ENCODE data around the gene C11orf21. TPM values are rescaled to one million over a fixed set of nuclear protein-coding genes. Genes with fewer than 3 reads are reported as not detected.

C11orf21 gene
- total RNA-seq, 1 donor from 2014 or later, result not detected

GRCh38 chr11:2302896-2303626, 1.3 kb upstream of the C11orf21 start:
- H3K9me3 ChIP-seq (ENCODE audit: insufficient read depth, low read depth, low read length), result no peaks in the 10 kb centered on the region
- no peaks in the 10 kb centered on the region for H3K79me2 ChIP-seq (ENCODE audit: insufficient read depth, low read length)
- peaks cover 11% of the 10 kb centered on the region for H3K4me1 ChIP-seq (ENCODE audit: insufficient read depth, low read length)
- no peak for FAIRE-seq
- no peak overlapping the region for H3K4me3 ChIP-seq (ENCODE audit: insufficient read depth, low read depth, low read length)
- Mint-ChIP-seq H3K27me3 (ENCODE audit: low read depth, unreplicated experiment) (peaks cover 3% of the 10 kb centered on the region), H3K4me1 (ENCODE audit: low read depth, unreplicated experiment) (peaks cover 9% of the 10 kb centered on the region), H3K4me3 (ENCODE audit: unreplicated experiment) (no peak overlapping the region), H3K27ac (ENCODE audit: unreplicated experiment) (no peak overlapping the region), H3K36me3 (ENCODE audit: low read depth, unreplicated experiment) (no peaks in the 10 kb centered on the region), H3K9me3 (ENCODE audit: unreplicated experiment) (no peaks in the 10 kb centered on the region)
- no peak overlapping the region for H3K4me2 ChIP-seq (ENCODE audit: low read length)
- no peaks in the 10 kb centered on the region for H4K20me1 ChIP-seq (ENCODE audit: insufficient read depth, low read length)
- no peaks in the 10 kb centered on the region for H3K36me3 ChIP-seq (ENCODE audit: insufficient read depth, low read length)
- no peak for TF ChIP-seq CTCF (IDR thresholded peaks at IDR 0.05; ENCODE audit: insufficient read depth, low read depth, low read length)
- no peak for TF ChIP-seq EZH2 (IDR thresholded peaks at IDR 0.05; ENCODE audit: insufficient read depth, low read length)
- H3K27me3 ChIP-seq (ENCODE audit: insufficient read depth, low read length), result peaks cover 2% of the 10 kb centered on the region
- no peak overlapping the region for H3K9ac ChIP-seq (ENCODE audit: low read length)
- no peak for DNase-seq (ENCODE audit: low read depth)
- no peak overlapping the region for H2AFZ ChIP-seq (ENCODE audit: low read depth, low read length)
- H3K27ac ChIP-seq (ENCODE audit: low read depth, low read length), result no peak overlapping the region

GRCh38 chr11:2302306-2302895, 683 bp upstream of the C11orf21 start:
- Histone ChIP-seq H3K36me3 (ENCODE audit: insufficient read depth, low read length) (no peaks in the 10 kb centered on the region), H3K4me2 (ENCODE audit: low read length) (no peak overlapping the region), H3K4me1 (ENCODE audit: insufficient read depth, low read length) (peaks cover 11% of the 10 kb centered on the region), H4K20me1 (ENCODE audit: insufficient read depth, low read length) (no peaks in the 10 kb centered on the region), H2AFZ (ENCODE audit: low read depth, low read length) (no peak overlapping the region), H3K27me3 (ENCODE audit: insufficient read depth, low read length) (peaks cover 3% of the 10 kb centered on the region), H3K27ac (ENCODE audit: low read depth, low read length) (no peak overlapping the region), H3K4me3 (ENCODE audit: insufficient read depth, low read depth, low read length) (no peak overlapping the region), H3K79me2 (ENCODE audit: insufficient read depth, low read length) (no peaks in the 10 kb centered on the region), H3K9ac (ENCODE audit: low read length) (no peak overlapping the region), H3K9me3 (ENCODE audit: insufficient read depth, low read depth, low read length) (no peaks in the 10 kb centered on the region)
- Mint-ChIP-seq H3K4me3 (ENCODE audit: unreplicated experiment) (no peak overlapping the region), H3K36me3 (ENCODE audit: low read depth, unreplicated experiment) (no peaks in the 10 kb centered on the region), H3K9me3 (ENCODE audit: unreplicated experiment) (no peaks in the 10 kb centered on the region), H3K4me1 (ENCODE audit: low read depth, unreplicated experiment) (peaks cover 9% of the 10 kb centered on the region), H3K27ac (ENCODE audit: unreplicated experiment) (peak overlapping the region; percentile 78), H3K27me3 (ENCODE audit: low read depth, unreplicated experiment) (peaks cover 10% of the 10 kb centered on the region)
- DNase-seq (ENCODE audit: low read depth), result no peak
- no peak for FAIRE-seq
- TF ChIP-seq EZH2 (IDR thresholded peaks at IDR 0.05; ENCODE audit: insufficient read depth, low read length) (no peak), CTCF (IDR thresholded peaks at IDR 0.05; ENCODE audit: insufficient read depth, low read depth, low read length) (no peak)

Measured in astrocyte (in vitro differentiated cells and primary cell).